ENCODE results near the gene KCTD10.

DNA sequence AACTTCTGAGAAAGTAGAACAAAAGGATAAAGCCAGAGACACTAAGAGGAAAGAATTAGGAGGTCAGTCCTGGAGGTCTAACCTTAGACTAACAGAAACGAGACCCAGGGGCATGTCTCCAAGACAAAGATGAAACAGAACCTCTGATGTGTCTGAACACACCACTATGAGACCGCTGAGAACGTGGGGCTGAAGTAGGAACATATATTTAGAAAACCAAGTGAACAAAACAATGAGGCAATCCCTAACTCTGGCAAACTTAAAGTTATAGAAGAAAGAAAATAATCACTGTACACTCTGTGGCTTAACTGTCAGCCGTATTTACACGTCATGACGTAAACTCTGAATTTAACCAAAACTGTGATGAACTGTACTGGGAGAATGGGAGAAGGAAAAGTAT is 17.9 kb downstream of the KCTD10 start:
- no peak for TF ChIP-seq SIN3A (IDR thresholded peaks at IDR 0.05; ENCODE audit: borderline replicate concordance, insufficient read depth, low read length)
- TF ChIP-seq POLR2AphosphoS5 (IDR thresholded peaks at IDR 0.05; ENCODE audit: low read depth, low read length) = no peak
- no peak for TF ChIP-seq TAF1 (IDR thresholded peaks at IDR 0.05; ENCODE audit: borderline replicate concordance, insufficient read depth, low read length)

All from PFSK-1 (cell line).